Skeletal muscle tissue (tissue), 4 donors: ENCODE results near the gene SCTR. TPM values are rescaled to one million over a fixed set of nuclear protein-coding genes. Genes with fewer than 3 reads are reported as not detected.
"Not testable (repeated sequence)": the region's sequence is repeated elsewhere in the genome, so short reads cannot be mapped to it uniquely, and the experiment has no call there.

ENCODE experiments used
- H3K27ac ChIP-seq: one replicate; pipeline ENCODE4 v1.7.0; 2013; ENCODE audit warnings: mild to moderate bottlenecking, low read depth, low read length, inconsistent platforms
- H3K27me3 ChIP-seq, 3 donors: one replicate each; pipeline ENCODE4 v1.7.0; 2013; ENCODE audit warnings: low read length in 3 of 3; ENCODE audit not compliant: control insufficient read depth in 3 of 3, insufficient read depth in 3 of 3
- H3K36me3 ChIP-seq, 3 donors: one replicate each; pipeline ENCODE4 v1.7.0; 2013; ENCODE audit warnings: low read length in 3 of 3; ENCODE audit not compliant: control insufficient read depth in 3 of 3, insufficient read depth in 3 of 3
- H3K4me1 ChIP-seq, 3 donors: one replicate each; pipeline ENCODE4 v1.7.0; 2013; ENCODE audit warnings: low read length in 3 of 3, mild to moderate bottlenecking in 3 of 3; ENCODE audit not compliant: control insufficient read depth in 3 of 3, insufficient read depth in 3 of 3
- H3K4me3 ChIP-seq, 3 donors: one replicate each; pipeline ENCODE4 v1.7.0; 2013; ENCODE audit warnings: low read length in 3 of 3
- H3K9ac ChIP-seq, 3 donors: one replicate each; pipeline ENCODE4 v1.7.0; 2013; ENCODE audit warnings: low read length in 3 of 3, mild to moderate bottlenecking in 3 of 3, moderate library complexity in 2 of 3, low read depth in 1 of 3
- H3K9me3 ChIP-seq, 3 donors: one replicate each; pipeline ENCODE4 v1.7.0; 2013; ENCODE audit warnings: low read length in 3 of 3; ENCODE audit not compliant: control insufficient read depth in 3 of 3
- total RNA-seq: library from RNA; depleted of rRNA; stranded (reverse); fragments of >200 nt; gene quantifications from one replicate; pipeline ENCODE4 v1.2.3, GENCODE V29; 2014
- donor health status: Osteomylitis.

The SCTR gene
- total RNA-seq, 1 donor from 2014 or later = not detected

GRCh38 chr2:119405151-119405550 is 119.1 kb downstream of the SCTR start:
- Histone ChIP-seq H3K4me3 (no peak overlapping the region), H3K9ac (no peak overlapping the region), H3K36me3 (no peaks in the 10 kb centered on the region), H3K27ac (no peak overlapping the region), H3K27me3 (peaks cover 0 to 3% (median 2%) of the 10 kb centered on the region in 3 donors), H3K9me3 (peaks cover 0 to 3% (median 0%) of the 10 kb centered on the region in 3 donors), H3K4me1 (no peaks in the 10 kb centered on the region)

- H3K9me3 ChIP-seq, H3K4me3 ChIP-seq, H3K36me3 ChIP-seq, H3K27ac ChIP-seq, H3K4me1 ChIP-seq, H3K27me3 ChIP-seq, H3K9ac ChIP-seq: not testable (repeated sequence)
These were observed 120.7 kb downstream of the SCTR start for GRCh38 chr2:119403618-119404017.

GRCh38 chr2:119402645-119403560 is 121.4 kb downstream of the SCTR start:
- no peak overlapping the region for H3K27ac ChIP-seq
- peaks cover 0 to 3% (median 2%) of the 10 kb centered on the region in 3 donors for H3K27me3 ChIP-seq
- H3K9ac ChIP-seq = no peak overlapping the region
- H3K36me3 ChIP-seq = no peaks in the 10 kb centered on the region
- H3K9me3 ChIP-seq = peaks cover 0 to 3% (median 0%) of the 10 kb centered on the region in 3 donors
- no peak overlapping the region for H3K4me3 ChIP-seq
- no peaks in the 10 kb centered on the region for H3K4me1 ChIP-seq

GRCh38 chr2:119402106-119402505 is 122.2 kb downstream of the SCTR start:
- Histone ChIP-seq H3K27me3 (peaks cover 0 to 3% (median 2%) of the 10 kb centered on the region in 3 donors), H3K36me3 (no peaks in the 10 kb centered on the region), H3K4me1 (no peaks in the 10 kb centered on the region), H3K27ac (no peak overlapping the region), H3K4me3 (no peak overlapping the region), H3K9ac (no peak overlapping the region), H3K9me3 (peaks cover 0 to 3% (median 0%) of the 10 kb centered on the region in 3 donors)

- Histone ChIP-seq H3K9me3 (no peaks in the 10 kb centered on the region), H3K27ac (no peak overlapping the region), H3K36me3 (no peaks in the 10 kb centered on the region), H3K27me3 (no peaks in the 10 kb centered on the region), H3K4me1 (no peaks in the 10 kb centered on the region), H3K9ac (no peak overlapping the region), H3K4me3 (no peak overlapping the region)
These were observed 127.1 kb downstream of the SCTR start for GRCh38 chr2:119397196-119397595.

- no peaks in the 10 kb centered on the region for H3K36me3 ChIP-seq
- H3K9me3 ChIP-seq = no peaks in the 10 kb centered on the region
- H3K9ac ChIP-seq = no peak overlapping the region
- no peak overlapping the region for H3K27ac ChIP-seq
- H3K4me3 ChIP-seq = no peak overlapping the region
- peaks cover 3 to 8% (median 3%) of the 10 kb centered on the region in 3 donors for H3K4me1 ChIP-seq
- no peaks in the 10 kb centered on the region for H3K27me3 ChIP-seq
These were observed 130.1 kb downstream of the SCTR start for GRCh38 chr2:119393971-119394748.

Other genes starting within 250 kb of the SCTR start
- 10.4 TPM for gene C2orf76, start 157.6 kb downstream of the SCTR start, total RNA-seq
- 76.7 TPM for gene DBI, start 157.5 kb downstream of the SCTR start, total RNA-seq
- gene TMEM37, start 92.6 kb downstream of the SCTR start, total RNA-seq = 2.1 TPM
- gene CFAP221, start 20.0 kb upstream of the SCTR start, total RNA-seq = 1.0 TPM
- 9.9 TPM for gene TMEM177, start 154.7 kb upstream of the SCTR start, total RNA-seq
- 37.1 TPM for gene PTPN4, start 235.4 kb upstream of the SCTR start, total RNA-seq